SK-N-SH (cell line): Measurements from ENCODE around the gene RCAN2.

Experiments
- EP300 ChIP-seq, 2 experiments: IDR thresholded peaks; 2 replicates each; pipeline versions ENCODE4 v1.4.0 to v1.6.1; 2012; ENCODE audit warnings: borderline replicate concordance in 1 of 2, low read depth in 1 of 2, low read length in 1 of 2
- EZH2phosphoT487 ChIP-seq: fragments of 200-600 bp; sonication (generic); IDR thresholded peaks from 2 replicates; pipeline ENCODE4 v1.6.1; 2017; ENCODE audit warnings: low read depth, mixed run types, mild to moderate bottlenecking, antibody characterized with exemption, moderate library complexity, borderline replicate concordance
- FOSL2 ChIP-seq: IDR thresholded peaks from 2 replicates; pipeline ENCODE4 v1.4.0; 2012; ENCODE audit warnings: low read depth, mild to moderate bottlenecking, moderate library complexity, borderline replicate concordance
- FOXM1 ChIP-seq: IDR thresholded peaks from 2 replicates; pipeline ENCODE4 v1.4.0; 2012; ENCODE audit warnings: low read depth, mild to moderate bottlenecking
- GABPA ChIP-seq: IDR thresholded peaks from 2 replicates; pipeline ENCODE4 v1.4.0; 2012; ENCODE audit warnings: low read depth, mild to moderate bottlenecking
- GATA2 ChIP-seq: sonication (generic); formaldehyde crosslinking; IDR thresholded peaks from 2 replicates; pipeline ENCODE4 v1.5.0; 2020; ENCODE audit warnings: mild to moderate bottlenecking, missing genetic modification reagents
- MXI1 ChIP-seq: IDR thresholded peaks from 2 replicates; pipeline ENCODE4 v1.6.1; 2012; ENCODE audit warnings: mild to moderate bottlenecking, low read depth, low read length, improper control_type of control experiment
- POLR2AphosphoS5 ChIP-seq: IDR thresholded peaks from 2 replicates; pipeline ENCODE4 v1.6.1; 2012; ENCODE audit warnings: low read depth, low read length
- RAD21 ChIP-seq: IDR thresholded peaks from 2 replicates; pipeline ENCODE4 v1.6.1; 2012; ENCODE audit warnings: mild to moderate bottlenecking, low read length
- RCOR1 ChIP-seq: fragments of 150-350 bp; IDR thresholded peaks from 2 replicates; pipeline ENCODE4 v1.6.1; 2017; ENCODE audit warnings: antibody characterized with exemption, low read length
- TEAD4 ChIP-seq: IDR thresholded peaks from 2 replicates; pipeline ENCODE4 v1.4.0; 2012; ENCODE audit warnings: mild to moderate bottlenecking, borderline replicate concordance; ENCODE audit not compliant: insufficient read depth
- YY1 ChIP-seq: IDR thresholded peaks from 2 replicates; pipeline ENCODE4 v1.4.0; 2012; ENCODE audit warnings: low read depth, mild to moderate bottlenecking
- TF ChIP-seq, protein P1 (sequence below): fragments of 200-600 bp; sonication (generic); IDR thresholded peaks from 2 replicates; pipeline ENCODE4 v1.6.1; 2017; ENCODE audit warnings: antibody characterized with exemption, mild to moderate bottlenecking, moderate library complexity

DNA sequence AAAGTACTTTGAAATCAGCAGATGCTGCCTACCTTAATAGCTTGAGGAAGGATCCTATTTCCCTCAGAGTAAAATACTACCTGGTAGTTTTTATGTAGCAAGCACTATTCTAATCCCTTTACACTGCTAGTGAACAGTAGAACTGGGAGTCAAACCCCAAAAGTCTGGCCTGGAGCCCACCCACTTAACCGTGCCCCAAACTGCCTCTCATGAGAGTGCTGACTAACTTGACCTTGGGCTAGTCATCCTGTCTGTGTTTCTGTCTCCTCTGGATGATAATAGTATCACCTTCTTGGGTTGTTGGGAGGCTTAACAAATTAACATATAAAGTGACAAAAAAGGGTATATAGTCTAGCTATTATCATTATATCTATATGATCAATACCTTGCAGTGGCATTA lies 140.5 kb downstream of the RCAN2 start:
- TF ChIP-seq EZH2phosphoT487, result no peak
- no peak for TF ChIP-seq POLR2AphosphoS5
- TF ChIP-seq YY1, result no peak
- TF ChIP-seq, protein P1, sequence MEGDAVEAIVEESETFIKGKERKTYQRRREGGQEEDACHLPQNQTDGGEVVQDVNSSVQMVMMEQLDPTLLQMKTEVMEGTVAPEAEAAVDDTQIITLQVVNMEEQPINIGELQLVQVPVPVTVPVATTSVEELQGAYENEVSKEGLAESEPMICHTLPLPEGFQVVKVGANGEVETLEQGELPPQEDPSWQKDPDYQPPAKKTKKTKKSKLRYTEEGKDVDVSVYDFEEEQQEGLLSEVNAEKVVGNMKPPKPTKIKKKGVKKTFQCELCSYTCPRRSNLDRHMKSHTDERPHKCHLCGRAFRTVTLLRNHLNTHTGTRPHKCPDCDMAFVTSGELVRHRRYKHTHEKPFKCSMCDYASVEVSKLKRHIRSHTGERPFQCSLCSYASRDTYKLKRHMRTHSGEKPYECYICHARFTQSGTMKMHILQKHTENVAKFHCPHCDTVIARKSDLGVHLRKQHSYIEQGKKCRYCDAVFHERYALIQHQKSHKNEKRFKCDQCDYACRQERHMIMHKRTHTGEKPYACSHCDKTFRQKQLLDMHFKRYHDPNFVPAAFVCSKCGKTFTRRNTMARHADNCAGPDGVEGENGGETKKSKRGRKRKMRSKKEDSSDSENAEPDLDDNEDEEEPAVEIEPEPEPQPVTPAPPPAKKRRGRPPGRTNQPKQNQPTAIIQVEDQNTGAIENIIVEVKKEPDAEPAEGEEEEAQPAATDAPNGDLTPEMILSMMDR, result no peak
- no peak for TF ChIP-seq RCOR1
- TF ChIP-seq FOXM1, result no peak
- no peak for TF ChIP-seq TEAD4
- TF ChIP-seq EP300 (IDR thresholded peaks at IDR 0.05; ENCODE audit: borderline replicate concordance in 1 of 2, low read depth in 1 of 2, low read length in 1 of 2), result no peak
- no peak for TF ChIP-seq MXI1
- no peak for TF ChIP-seq GABPA
- no peak for TF ChIP-seq GATA2 (CRISPR knock-in tag)
- no peak for TF ChIP-seq RAD21
- TF ChIP-seq FOSL2, result no peak
